Type B pancreatic cell (in vitro differentiated cells): ENCODE results near the gene RNF212. TPM values are rescaled to one million over a fixed set of nuclear protein-coding genes. Genes with fewer than 3 reads are reported as not detected.

ENCODE experiments used
- DNase-seq: peaks from one replicate; pipeline ENCODE4 v3.0.0; 2021; ENCODE audit warnings: mixed read lengths; ENCODE audit not compliant: unreplicated experiment; ENCODE audit errors: extremely low spot score
- H3K27ac Mint-ChIP-seq: 2 replicates; pipeline ENCODE4 v1.8.0; 2021; ENCODE audit warnings: mild to moderate bottlenecking, mixed read lengths
- H3K27me3 Mint-ChIP-seq: 2 replicates; pipeline ENCODE4 v1.8.0; 2021; ENCODE audit warnings: mixed read lengths
- H3K36me3 Mint-ChIP-seq: 2 replicates; pipeline ENCODE4 v1.8.0; 2021; ENCODE audit warnings: mixed read lengths
- H3K4me1 Mint-ChIP-seq: one replicate; pipeline ENCODE4 v1.8.0; 2021; ENCODE audit warnings: mixed read lengths; ENCODE audit not compliant: unreplicated experiment
- H3K4me3 Mint-ChIP-seq: 2 replicates; pipeline ENCODE4 v1.8.0; 2021; ENCODE audit warnings: mild to moderate bottlenecking, mixed read lengths
- H3K9me3 Mint-ChIP-seq: 2 replicates; pipeline ENCODE4 v1.8.0; 2021; ENCODE audit warnings: mixed read lengths
- total RNA-seq: library from RNA; stranded (reverse); gene quantifications from 2 replicates; pipeline ENCODE4 v1.2.1, GENCODE V29; 2021; ENCODE audit warnings: low replicate concordance
- TF ChIP-seq, protein P1 (sequence below): fragments of 200-600 bp; sonication (generic); conservative IDR thresholded peaks from 2 replicates; pipeline ENCODE4 v1.5.0; 2021; ENCODE audit warnings: antibody characterized with exemption, mild to moderate bottlenecking

The RNF212 gene
- total RNA-seq, 1 donor from 2014 or later, result 3.5 TPM

GRCh38 chr4:1045193-1045594 is 68.2 kb downstream of the RNF212 start:
- Mint-ChIP-seq H3K4me3 (no peak overlapping the region), H3K4me1 (peaks cover 13% of the 10 kb centered on the region), H3K27ac (no peak overlapping the region), H3K9me3 (no peaks in the 10 kb centered on the region), H3K27me3 (peaks cover 9% of the 10 kb centered on the region), H3K36me3 (no peaks in the 10 kb centered on the region)
- TF ChIP-seq, protein P1, sequence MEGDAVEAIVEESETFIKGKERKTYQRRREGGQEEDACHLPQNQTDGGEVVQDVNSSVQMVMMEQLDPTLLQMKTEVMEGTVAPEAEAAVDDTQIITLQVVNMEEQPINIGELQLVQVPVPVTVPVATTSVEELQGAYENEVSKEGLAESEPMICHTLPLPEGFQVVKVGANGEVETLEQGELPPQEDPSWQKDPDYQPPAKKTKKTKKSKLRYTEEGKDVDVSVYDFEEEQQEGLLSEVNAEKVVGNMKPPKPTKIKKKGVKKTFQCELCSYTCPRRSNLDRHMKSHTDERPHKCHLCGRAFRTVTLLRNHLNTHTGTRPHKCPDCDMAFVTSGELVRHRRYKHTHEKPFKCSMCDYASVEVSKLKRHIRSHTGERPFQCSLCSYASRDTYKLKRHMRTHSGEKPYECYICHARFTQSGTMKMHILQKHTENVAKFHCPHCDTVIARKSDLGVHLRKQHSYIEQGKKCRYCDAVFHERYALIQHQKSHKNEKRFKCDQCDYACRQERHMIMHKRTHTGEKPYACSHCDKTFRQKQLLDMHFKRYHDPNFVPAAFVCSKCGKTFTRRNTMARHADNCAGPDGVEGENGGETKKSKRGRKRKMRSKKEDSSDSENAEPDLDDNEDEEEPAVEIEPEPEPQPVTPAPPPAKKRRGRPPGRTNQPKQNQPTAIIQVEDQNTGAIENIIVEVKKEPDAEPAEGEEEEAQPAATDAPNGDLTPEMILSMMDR, result no peak
- no peak for DNase-seq

DNA sequence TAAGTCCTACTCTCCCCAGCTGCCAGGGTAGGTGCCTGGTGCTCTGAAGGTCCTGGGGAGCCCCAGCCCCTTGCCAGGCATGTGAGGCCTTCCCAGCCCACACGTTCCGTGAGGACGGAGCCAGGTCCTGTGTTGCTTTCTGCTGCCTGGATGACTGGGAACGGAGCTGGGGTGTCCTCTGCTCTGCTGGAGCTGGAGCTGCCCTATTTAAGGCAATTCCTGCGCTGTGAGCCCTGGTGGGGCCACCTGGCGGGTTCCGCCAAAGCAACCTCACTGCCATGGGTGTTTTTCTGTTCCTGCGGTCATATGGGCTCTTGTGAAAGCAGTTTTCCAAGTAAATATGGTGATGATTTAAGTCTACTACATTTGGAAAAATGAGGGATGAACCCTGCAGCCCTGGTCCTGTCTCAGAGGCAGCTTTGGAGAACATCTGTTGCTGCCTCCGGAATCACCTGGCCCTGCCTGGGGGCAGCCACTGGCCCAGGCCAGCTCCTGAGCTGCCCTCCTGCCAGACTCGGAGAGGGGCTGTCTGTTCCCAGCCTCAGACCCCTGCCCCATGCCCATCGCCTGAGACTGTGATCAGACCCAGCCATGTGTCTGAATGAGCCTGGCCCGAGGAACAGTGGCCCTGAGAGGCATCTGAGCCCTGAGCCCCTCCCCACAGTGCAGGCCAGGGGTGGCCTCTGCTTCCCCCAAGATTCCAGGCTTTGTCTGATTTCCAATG is 68.7 kb downstream of the RNF212 start:
- DNase-seq, result no peak
- H3K4me3 Mint-ChIP-seq, result no peak overlapping the region
- TF ChIP-seq, protein P1, result no peak
- peaks cover 15% of the 10 kb centered on the region for H3K4me1 Mint-ChIP-seq
- no peaks in the 10 kb centered on the region for H3K9me3 Mint-ChIP-seq
- no peak overlapping the region for H3K27ac Mint-ChIP-seq
- no peaks in the 10 kb centered on the region for H3K36me3 Mint-ChIP-seq
- peaks cover 7% of the 10 kb centered on the region for H3K27me3 Mint-ChIP-seq

DNA sequence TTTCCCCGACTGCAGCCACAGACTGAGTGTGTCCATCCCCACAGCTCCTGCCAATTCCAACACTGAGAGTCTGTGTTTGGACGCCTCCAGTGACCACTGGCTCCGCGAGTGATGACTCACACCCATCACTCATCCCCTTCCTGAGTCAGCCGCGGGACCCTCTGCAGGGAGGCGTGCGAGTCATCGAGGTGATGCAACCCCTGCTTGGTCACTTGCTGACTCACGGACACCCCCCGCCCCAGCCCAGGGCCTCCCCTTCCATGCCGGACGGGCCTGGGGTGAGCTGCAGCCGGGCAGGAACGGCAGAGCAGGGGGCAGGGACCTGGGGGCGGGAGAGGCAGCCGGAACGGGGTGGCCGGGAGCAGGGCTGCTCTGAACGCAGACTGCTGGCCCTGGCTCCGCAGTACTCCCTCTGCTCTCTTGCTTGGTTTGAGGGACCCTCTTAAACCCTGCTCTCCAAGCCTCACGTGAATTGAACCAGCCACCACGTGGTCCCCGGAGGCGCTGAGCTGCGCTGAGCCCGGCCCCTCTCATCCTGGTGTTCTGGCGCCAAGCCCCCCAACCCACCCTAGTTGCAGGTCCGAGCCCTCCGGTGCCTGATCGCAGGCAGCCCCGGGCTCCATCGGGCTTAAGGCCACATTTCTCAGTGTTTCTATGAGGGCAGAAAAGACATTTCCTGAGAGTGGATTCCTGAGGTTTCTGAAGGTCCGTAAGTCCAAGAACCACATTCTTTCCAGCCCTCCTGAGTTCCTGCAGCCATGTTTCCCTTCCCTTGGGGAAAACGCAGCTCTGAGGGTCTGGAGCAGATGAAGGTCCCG is 69.5 kb downstream of the RNF212 start:
- no peaks in the 10 kb centered on the region for H3K36me3 Mint-ChIP-seq
- DNase-seq, result no peak
- H3K9me3 Mint-ChIP-seq, result no peaks in the 10 kb centered on the region
- TF ChIP-seq, protein P1, result no peak
- no peak overlapping the region for H3K4me3 Mint-ChIP-seq
- H3K27me3 Mint-ChIP-seq, result peaks cover 7% of the 10 kb centered on the region
- H3K27ac Mint-ChIP-seq, result no peak overlapping the region
- peaks cover 15% of the 10 kb centered on the region for H3K4me1 Mint-ChIP-seq

GRCh38 chr4:1043162-1043561 is 70.2 kb downstream of the RNF212 start:
- no peak overlapping the region for H3K4me3 Mint-ChIP-seq
- H3K36me3 Mint-ChIP-seq, result no peaks in the 10 kb centered on the region
- peak overlapping the region; percentile 23 for H3K27ac Mint-ChIP-seq
- peaks cover 15% of the 10 kb centered on the region for H3K4me1 Mint-ChIP-seq
- DNase-seq, result no peak
- peaks cover 3% of the 10 kb centered on the region for H3K27me3 Mint-ChIP-seq
- H3K9me3 Mint-ChIP-seq, result no peaks in the 10 kb centered on the region
- TF ChIP-seq, protein P1, result no peak

GRCh38 chr4:1042352-1043055 is 70.9 kb downstream of the RNF212 start:
- no peaks in the 10 kb centered on the region for H3K36me3 Mint-ChIP-seq
- TF ChIP-seq, protein P1, result no peak
- peaks cover 15% of the 10 kb centered on the region for H3K4me1 Mint-ChIP-seq
- H3K9me3 Mint-ChIP-seq, result no peaks in the 10 kb centered on the region
- H3K27ac Mint-ChIP-seq, result no peak overlapping the region
- H3K4me3 Mint-ChIP-seq, result no peak overlapping the region
- no peak for DNase-seq
- H3K27me3 Mint-ChIP-seq, result peaks cover 3% of the 10 kb centered on the region
